GM19239 (cell line): Measurements from ENCODE around the gene PLIN5.
"Not testable (repeated sequence)": the region's sequence is repeated elsewhere in the genome, so short reads cannot be mapped to it uniquely, and the experiment has no call there.

Source experiments
- DNase-seq: peaks from one replicate; pipeline ENCODE4 v3.0.0; 2011; ENCODE audit warnings: low spot score; ENCODE audit not compliant: insufficient read length
- FAIRE-seq: peaks from 2 replicates; lab custom pipeline; 2011; peaks lifted over from hg19 to GRCh38; lab: Jason Lieb, UNC

Gene PLIN5

DNA sequence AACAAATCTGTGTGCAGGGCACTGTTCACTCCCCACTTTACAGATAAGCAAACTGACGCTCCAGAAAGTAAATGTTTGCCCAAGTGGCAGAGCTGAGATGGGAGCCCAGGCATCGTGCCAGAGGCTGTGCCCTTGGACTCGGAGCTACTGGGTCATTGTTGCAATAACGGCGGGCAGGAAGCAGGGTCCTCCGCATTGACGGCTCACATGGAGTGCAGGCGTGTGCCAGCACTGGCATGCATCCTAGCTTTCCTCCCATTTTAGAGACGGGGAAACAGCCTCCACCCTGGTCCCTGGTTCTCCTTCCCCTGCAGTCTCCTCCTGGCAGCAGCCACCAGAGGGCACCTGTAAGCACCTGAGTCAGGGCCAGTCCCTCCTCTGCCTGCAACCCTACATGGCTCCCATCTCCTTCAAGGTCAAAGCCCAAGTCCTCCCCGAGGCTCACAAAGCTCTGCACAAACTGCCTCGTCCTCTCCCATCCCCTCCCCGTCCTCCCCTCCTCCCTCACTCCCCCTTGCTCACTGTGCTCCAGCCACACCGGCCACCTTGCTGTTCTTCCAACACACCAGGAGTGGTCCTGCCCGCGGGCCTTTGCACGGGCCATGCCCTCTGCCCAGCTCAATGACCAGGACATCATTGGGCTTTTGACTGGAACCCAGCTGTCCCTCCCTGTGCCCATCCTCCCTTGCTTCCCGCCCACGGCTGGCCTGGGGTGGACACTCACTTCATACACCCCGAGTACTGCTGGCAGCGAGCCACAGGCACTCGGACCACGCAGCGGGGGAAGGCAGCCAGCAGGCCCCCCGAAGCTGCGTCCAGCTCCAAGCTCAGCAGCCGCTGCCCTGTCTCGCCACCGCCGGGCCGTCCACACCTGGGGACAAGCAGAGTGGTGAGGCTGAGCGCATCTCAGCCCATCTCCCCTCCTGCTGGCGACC, 12.5 kb upstream of the PLIN5 start:
- DNase-seq (no peak), FAIRE-seq (no peak)

- DNase-seq (no peak), FAIRE-seq (no peak)
Observed at GRCh38 chr19:4543842-4544647, 9.0 kb upstream of the PLIN5 start.

DNA sequence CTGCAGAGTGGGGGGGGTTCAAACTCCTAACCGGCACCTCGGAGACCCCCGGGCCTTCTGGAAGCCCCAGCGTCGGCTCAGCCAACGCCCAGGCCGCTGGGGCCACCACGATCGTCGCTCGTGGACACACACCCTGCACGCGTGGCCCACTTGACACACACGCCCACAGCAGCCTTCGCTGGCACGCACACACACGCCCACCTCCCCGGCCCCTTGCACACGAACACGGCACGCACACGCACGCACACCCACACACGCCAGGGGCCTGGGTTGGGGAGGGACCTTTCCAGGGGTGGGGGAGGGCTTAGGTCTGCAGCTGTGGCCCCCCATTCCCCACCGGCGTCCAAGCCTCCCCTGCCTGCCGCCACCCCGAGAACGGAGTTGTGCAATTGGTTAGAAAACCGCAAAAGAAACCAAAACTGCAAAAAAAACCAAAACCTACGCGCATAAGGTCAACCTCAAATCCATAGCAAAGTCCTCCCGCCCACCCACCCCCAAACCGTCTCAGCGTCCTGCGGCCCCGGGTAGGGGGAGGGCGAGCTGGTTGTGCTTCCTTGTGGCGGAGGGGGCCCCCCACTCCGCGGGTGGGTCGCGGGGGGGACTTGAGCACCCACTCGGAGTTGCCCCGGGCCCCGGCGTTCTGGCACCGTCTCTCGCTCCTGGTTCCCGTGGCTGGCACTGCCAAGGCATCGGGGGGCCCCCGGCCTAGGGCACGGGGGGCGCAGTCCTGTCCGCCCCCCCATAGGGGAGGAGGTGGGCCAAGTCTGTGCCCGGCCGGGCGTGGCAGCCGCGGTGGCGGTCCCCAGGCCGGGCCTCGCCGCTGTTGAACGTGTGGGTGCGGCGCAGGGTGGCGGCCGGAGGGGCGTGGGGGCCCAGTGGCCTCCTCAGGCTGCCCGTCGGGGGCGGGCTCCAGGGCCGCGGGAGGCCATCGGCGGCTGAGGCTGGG, 8.1 kb upstream of the PLIN5 start:
- DNase-seq (no peak), FAIRE-seq (no peak)

- DNase-seq, FAIRE-seq: not testable (repeated sequence)
Observed at GRCh38 chr19:4541806-4542145, 6.8 kb upstream of the PLIN5 start.

- DNase-seq (no peak), FAIRE-seq (no peak)
Observed at GRCh38 chr19:4541114-4541805, 6.2 kb upstream of the PLIN5 start.

- FAIRE-seq (peak; percentile 69), DNase-seq (peak; percentile 70)
Observed at GRCh38 chr19:4539693-4540581, 4.9 kb upstream of the PLIN5 start, which contains the start of gene LRG1. LRG1 (minus strand) TSS chr19:4540036; CDS start chr19:4540013, 23 bp downstream.

DNA sequence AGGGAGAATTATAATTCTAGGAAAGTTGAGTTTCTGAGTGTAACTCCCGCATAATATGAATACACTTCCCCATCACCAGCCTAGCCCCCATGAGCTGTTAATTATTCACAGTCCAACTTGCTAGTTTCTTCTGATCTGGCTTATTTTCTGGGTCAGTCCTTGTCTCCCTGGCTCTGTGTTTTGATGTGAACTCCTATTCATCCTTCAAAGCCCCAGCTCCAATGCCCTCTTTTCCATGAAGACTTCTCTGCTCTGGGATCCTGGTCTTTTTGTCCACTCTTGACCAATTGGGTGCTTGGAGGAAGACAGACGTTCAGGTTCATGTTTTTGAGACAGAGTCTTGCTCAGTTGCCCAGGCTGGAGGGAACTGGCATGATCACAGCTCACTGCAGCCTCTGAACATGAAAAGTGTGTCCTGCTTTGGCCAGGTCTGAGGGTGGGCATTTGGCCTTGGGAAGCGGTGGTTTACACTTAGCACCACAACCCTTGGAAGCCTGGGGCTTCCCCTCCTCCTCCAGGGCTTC, 4.2 kb upstream of the PLIN5 start:
- FAIRE-seq (no peak), DNase-seq (no peak)

DNA sequence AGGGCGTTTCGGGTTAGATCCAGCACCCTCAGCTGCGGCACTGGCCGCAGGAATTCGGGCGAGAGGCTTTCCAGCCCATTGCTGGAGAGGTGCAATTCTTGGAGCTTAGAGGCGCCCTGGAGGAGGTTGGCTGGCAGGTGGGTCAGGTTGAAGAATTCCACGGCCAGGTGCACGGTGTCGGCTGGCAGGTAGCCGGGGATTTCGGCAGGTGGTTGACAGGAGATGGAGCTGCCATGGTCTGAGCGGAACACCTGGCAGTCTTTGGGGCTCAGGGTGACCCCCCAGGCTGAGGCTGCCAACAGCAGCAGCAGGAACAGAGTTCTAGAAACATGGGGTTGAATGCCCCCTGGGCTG, 3.6 kb upstream of the PLIN5 start:
- no peak for DNase-seq
- FAIRE-seq = no peak

- DNase-seq (no peak), FAIRE-seq (no peak)
Observed at GRCh38 chr19:4537953-4538600, 3.1 kb upstream of the PLIN5 start.

DNA sequence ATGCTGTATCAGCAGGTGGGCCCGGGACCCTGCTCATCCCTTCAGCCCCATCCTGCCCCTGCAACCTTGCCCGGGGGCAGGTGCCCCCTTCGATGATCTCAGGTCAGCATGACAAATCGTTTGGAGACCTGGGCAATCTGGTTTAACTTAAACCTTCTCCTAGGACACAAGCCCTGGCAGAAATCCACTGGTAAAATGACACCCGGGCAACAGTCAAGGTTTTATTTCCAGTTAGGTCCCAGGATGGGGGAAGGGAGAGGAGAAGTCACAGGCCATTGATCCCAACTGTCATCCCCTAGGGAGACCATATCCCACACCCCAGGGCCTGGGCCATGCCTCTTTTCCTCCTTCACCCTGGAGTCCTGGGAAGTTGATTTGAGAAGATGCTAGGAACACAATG, 1.8 kb upstream of the PLIN5 start:
- FAIRE-seq (no peak), DNase-seq (no peak)

GRCh38 chr19:4533835-4534424, 1.1 kb downstream of the PLIN5 start:
- FAIRE-seq (no peak), DNase-seq (no peak)

DNA sequence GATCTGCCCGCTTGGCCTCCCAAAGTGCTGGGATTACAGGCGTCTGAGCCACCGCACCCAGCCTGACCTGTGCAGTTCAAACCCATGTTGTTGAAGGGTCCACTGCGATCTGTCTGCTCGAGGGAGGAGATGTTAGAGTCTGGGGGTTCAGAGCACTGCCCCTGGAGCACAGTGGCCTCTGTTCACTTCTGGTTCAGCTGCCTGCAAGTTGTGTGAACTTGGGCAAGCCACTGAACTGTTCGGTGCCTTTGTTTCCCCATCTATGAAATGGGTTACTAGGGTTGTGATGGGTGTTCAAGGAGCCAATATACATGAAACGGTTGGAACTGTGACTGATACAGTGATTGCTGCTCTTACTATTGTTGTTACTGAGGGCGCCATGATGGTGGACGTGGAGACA, 1.7 kb downstream of the PLIN5 start:
- DNase-seq (no peak), FAIRE-seq (no peak)

- no peak for DNase-seq
- no peak for FAIRE-seq
Observed at GRCh38 chr19:4531562-4532165, 3.4 kb downstream of the PLIN5 start.

DNA sequence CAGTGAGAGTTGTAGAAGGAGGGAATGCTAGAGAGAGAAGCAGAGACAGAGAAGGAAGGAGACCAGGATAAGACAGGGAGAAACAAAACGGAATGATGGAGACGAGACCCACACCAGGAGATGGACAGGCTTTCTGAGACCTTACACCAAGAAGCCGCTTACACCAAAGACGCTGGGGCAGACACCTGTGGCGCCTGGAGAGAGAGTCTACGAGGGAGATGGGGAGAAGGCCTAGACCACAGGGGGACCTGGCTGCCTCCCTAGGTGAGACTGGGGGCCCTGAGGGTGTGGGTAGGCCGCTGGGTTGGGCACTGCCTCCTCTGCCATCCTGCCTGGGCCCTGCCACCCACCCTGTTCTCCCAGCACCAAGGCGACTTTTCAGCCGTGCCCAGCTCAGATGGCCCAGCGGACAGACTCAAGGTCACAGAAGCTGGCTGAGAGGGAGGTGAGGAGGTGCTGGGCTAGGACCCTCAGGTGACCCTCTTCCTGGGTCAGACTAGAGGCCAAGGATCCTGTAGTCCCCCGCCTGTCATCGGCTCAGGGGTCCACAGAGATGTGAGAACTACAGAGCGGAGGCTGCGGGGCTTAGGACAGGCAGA, 5.0 kb downstream of the PLIN5 start:
- FAIRE-seq = no peak
- DNase-seq = no peak

DNA sequence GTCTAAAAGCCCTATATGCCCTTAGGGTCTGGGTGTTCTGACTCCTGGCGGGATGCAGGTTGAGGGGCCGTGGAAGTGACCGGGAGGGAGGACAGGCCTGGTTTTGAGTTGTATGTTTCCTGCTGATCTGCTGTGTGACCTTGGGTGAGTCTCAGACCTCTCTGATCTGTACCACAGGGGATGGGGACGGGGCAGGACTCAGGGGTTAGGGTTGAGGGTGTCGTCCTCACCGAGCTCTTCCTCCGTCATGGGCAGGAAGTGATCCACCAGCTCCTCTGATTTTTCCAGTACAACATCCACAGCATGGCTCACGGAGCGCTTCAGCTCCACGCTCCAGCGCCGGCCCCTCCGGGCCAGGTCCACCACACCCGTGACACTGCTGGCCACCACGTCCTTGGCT, 6.2 kb downstream of the PLIN5 start:
- FAIRE-seq (no peak), DNase-seq (no peak)

DNA sequence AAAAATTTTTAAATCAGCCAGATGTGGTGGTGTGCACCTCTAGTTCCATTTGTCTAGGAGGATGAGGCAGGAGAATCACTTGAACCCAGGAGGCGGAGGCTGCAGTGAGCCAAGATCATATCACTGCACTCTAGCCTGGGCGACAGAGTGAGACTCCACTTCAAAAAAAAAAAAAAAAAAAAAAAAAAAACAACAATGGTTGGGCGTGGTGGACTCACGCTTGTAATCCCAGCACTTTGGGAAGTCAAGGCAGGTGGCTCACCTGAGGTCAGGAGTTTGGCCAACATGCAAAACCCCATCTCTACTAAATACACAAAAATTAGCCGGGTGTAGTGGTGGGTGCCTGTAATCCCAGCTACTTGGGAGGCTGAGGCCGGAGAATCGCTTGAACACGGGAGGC, 7.6 kb downstream of the PLIN5 start:
- not testable (repeated sequence) for FAIRE-seq, DNase-seq

- FAIRE-seq (no peak), DNase-seq (no peak)
Observed at GRCh38 chr19:4525563-4526002, 9.4 kb downstream of the PLIN5 start.
